Breast epithelium (tissue), 3 donors: ENCODE results near the gene ADRA2B.

Source experiments
- POLR2A ChIP-seq: fragments of 450-650 bp; IDR thresholded peaks from one replicate; pipeline ENCODE4 v1.6.1; 2016; ENCODE audit warnings: antibody characterized with exemption, mild to moderate bottlenecking, moderate library complexity
- TF ChIP-seq, protein P1 (sequence below), 3 donors: fragments of 450-650 bp; IDR thresholded peaks; one replicate each; pipeline ENCODE4 v1.5.1; 2016 to 2017; ENCODE audit warnings: antibody characterized with exemption in 3 of 3, mild to moderate bottlenecking in 3 of 3, moderate library complexity in 3 of 3

DNA sequence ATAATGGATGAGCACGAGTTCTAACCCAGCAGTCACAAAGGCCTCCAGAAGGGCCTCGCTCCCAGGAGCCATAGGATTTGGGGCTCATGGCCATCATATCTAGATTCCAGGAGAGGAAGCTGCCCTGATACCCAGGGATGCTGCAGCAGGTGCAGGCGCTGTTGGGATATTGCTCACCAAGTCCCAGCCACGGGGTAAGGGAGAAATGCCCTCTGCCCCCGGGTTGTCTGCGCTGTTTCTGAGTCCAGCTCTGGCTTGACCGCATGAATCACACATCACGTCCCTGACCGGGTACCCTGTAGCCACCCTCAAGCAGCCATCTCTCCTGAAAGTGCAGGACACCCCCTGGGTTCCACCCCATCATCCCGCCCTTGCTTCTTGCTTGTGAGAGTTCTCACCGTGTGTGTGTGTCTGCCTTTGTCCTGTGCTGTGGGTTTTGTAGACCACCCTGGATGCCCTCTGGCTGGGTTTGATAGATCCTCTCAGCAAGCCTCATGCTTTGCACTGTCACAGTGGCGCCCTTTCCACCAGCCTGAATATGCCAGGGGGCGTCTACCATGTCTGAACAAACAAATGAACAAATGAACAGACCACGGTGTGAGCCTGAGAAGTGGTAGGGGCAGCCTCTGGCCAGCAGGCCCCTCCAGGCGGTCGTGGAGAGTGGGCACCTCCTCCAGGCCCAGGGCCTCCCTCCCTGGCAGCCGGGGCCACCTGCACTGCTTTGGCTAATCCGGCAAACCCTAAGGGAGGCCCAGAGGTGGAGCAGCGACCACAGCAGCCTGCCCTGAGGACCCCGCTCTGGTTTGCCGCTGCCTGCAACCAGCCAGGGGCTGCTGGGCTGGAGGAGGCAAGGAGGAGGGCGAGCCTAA lies 32.1 kb downstream of the ADRA2B start:
- TF ChIP-seq, protein P1, sequence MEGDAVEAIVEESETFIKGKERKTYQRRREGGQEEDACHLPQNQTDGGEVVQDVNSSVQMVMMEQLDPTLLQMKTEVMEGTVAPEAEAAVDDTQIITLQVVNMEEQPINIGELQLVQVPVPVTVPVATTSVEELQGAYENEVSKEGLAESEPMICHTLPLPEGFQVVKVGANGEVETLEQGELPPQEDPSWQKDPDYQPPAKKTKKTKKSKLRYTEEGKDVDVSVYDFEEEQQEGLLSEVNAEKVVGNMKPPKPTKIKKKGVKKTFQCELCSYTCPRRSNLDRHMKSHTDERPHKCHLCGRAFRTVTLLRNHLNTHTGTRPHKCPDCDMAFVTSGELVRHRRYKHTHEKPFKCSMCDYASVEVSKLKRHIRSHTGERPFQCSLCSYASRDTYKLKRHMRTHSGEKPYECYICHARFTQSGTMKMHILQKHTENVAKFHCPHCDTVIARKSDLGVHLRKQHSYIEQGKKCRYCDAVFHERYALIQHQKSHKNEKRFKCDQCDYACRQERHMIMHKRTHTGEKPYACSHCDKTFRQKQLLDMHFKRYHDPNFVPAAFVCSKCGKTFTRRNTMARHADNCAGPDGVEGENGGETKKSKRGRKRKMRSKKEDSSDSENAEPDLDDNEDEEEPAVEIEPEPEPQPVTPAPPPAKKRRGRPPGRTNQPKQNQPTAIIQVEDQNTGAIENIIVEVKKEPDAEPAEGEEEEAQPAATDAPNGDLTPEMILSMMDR (IDR thresholded peaks at IDR 0.05) = no peak
- no peak for TF ChIP-seq POLR2A
